Measurements from ENCODE around the gene POLR1E. TPM values are rescaled to one million over a fixed set of nuclear protein-coding genes. Genes with fewer than 3 reads are reported as not detected.

The POLR1E gene
- total and polyA plus RNA-seq, 7 donors = 12.1 to 22.5 (median 21.1) TPM

DNA sequence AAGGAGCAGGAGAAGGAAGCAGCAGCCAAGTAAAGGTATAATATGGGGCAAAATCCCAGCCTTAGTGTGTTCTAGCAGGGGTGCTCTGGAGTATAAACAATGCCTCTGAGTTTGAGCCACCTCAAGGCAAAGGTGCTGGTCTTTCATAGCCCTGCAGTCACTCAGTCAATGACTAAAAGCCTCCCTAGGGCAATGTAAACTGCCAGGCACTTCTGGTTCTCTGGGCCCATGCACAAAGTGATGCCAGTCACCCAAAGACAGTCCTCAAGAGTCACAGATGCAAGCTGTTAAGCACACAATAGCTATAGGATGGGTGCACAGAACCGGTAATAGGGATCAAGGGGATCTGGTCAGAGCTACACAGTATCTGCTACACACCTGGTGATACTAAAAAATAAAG lies 33.1 kb upstream of the POLR1E start:
- WGBS, 3 donors = 66 to 88% (median 68%) methylated on average over 1 of the region's 1 CpG
- Histone ChIP-seq H3K36me3 (ENCODE audit: insufficient read depth in 1 of 2, low read depth in 1 of 2) (no peaks in the 10 kb centered on the region), H3K4me3 (no peak overlapping the region), H3K27me3 (ENCODE audit: insufficient read depth in 3 of 3, low read length in 2 of 3) (no peaks in the 10 kb centered on the region), H3K27ac (no peak overlapping the region), H3K9me3 (no peaks in the 10 kb centered on the region), H3K4me1 (peaks cover 10% of the 10 kb centered on the region)
- peak in 1 of 4 donors; percentile 17 for ATAC-seq
- intact Hi-C loops (cut with DNase I) = no loop called here
- DNase-seq = no peak
- TF ChIP-seq, protein P1, sequence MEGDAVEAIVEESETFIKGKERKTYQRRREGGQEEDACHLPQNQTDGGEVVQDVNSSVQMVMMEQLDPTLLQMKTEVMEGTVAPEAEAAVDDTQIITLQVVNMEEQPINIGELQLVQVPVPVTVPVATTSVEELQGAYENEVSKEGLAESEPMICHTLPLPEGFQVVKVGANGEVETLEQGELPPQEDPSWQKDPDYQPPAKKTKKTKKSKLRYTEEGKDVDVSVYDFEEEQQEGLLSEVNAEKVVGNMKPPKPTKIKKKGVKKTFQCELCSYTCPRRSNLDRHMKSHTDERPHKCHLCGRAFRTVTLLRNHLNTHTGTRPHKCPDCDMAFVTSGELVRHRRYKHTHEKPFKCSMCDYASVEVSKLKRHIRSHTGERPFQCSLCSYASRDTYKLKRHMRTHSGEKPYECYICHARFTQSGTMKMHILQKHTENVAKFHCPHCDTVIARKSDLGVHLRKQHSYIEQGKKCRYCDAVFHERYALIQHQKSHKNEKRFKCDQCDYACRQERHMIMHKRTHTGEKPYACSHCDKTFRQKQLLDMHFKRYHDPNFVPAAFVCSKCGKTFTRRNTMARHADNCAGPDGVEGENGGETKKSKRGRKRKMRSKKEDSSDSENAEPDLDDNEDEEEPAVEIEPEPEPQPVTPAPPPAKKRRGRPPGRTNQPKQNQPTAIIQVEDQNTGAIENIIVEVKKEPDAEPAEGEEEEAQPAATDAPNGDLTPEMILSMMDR (IDR thresholded peaks at IDR 0.05) = no peak

DNA sequence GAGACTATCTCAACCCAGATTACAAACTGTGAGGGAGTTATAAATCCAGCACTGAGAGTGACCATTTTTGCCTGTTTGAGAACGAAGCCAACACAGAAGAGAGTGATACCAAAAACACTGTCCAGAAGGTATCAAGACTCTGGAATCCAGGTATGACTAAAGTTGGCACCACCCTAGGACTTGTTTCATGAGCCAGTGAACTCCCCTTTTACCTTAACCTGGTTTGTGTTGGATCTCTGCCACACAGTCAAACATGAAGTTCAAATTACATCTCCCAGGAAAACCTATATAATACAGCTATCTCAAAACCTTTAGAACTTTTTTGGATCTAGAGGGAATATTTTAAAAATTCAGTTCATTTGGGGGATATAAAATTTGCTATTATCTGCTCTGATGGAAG lies 31.9 kb upstream of the POLR1E start:
- intact Hi-C loops (cut with DNase I) = no loop called here
- Histone ChIP-seq H3K27me3 (ENCODE audit: insufficient read depth in 3 of 3, low read length in 2 of 3) (no peaks in the 10 kb centered on the region), H3K36me3 (ENCODE audit: insufficient read depth in 1 of 2, low read depth in 1 of 2) (no peaks in the 10 kb centered on the region), H3K9me3 (no peaks in the 10 kb centered on the region), H3K27ac (no peak overlapping the region), H3K4me1 (peaks cover 10% of the 10 kb centered on the region), H3K4me3 (no peak overlapping the region)
- DNase-seq (no peak), ATAC-seq (no peak)
- WGBS, 3 donors = 89 to 93% (median 90%) methylated on average over 1 of the region's 1 CpG
- TF ChIP-seq, protein P1 (IDR thresholded peaks at IDR 0.05) = no peak

DNA sequence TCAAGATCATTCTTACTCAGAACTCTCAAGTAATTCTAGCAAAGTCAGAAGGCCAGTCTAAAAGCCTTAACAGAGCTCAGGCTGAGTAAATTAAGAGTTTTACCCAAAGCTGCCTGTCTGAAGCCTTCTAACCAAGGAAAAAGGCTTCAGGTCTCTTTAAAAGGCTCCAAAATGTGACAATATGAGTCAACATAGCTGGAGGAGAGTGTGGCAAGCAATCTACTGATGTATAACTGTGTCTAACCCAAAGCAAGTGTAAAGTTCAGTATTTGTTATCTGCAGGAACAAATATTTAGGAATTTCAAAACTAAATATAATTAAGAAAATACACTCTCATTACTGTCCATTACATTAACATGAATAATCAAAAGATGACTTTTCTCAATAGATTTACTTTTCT lies 31.5 kb upstream of the POLR1E start:
- DNase-seq (no peak), ATAC-seq (no peak)
- intact Hi-C loops (cut with DNase I) = no loop called here
- TF ChIP-seq, protein P1 (IDR thresholded peaks at IDR 0.05) = no peak
- Histone ChIP-seq H3K27me3 (ENCODE audit: insufficient read depth in 3 of 3, low read length in 2 of 3) (no peaks in the 10 kb centered on the region), H3K4me3 (no peak overlapping the region), H3K4me1 (peaks cover 10% of the 10 kb centered on the region), H3K27ac (no peak overlapping the region), H3K9me3 (no peaks in the 10 kb centered on the region), H3K36me3 (ENCODE audit: insufficient read depth in 1 of 2, low read depth in 1 of 2) (no peaks in the 10 kb centered on the region)

DNA sequence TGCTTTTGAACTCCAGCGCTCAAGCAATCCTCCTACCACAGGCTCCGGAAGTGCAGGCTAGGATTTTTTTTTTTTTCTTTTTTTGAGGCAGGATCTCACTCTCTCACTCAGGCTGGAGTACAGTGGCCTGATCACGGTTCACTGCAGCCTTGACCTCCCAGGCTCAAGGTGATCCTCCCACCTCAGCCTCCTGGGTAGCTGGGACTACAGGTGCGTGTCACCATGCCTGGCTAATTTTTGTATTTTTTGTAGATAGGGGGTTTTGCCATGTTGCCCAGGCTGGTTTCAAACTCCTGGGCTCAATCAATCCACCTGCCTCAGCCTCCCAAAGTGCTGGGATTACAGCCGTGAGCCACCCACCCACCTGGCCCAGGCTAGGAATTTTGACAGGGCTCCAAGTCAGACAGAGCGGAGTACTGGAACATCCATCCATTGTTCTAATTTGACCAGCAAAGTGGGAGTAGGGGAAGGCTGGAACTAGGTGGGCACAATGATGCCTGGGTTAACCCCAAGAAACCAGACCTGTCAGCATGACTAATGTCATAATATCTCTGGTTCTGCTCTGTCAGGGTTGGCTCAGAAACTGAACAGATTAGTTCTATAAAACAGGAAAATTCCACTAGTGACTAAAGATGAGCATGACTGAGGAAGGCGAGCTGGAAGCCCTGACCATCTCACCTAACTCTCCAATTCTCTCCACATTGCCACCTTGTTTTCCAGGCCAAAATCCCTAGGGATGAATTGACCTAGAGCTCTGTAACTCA lies 29.7 kb upstream of the POLR1E start:
- TF ChIP-seq, protein P1 (IDR thresholded peaks at IDR 0.05) = no peak
- Histone ChIP-seq H3K4me1 (peaks cover 10% of the 10 kb centered on the region), H3K27me3 (ENCODE audit: insufficient read depth in 3 of 3, low read length in 2 of 3) (no peaks in the 10 kb centered on the region), H3K27ac (no peak overlapping the region), H3K36me3 (ENCODE audit: insufficient read depth in 1 of 2, low read depth in 1 of 2) (no peaks in the 10 kb centered on the region), H3K9me3 (no peaks in the 10 kb centered on the region), H3K4me3 (no peak overlapping the region)
- DNase-seq = no peak
- intact Hi-C loops (cut with DNase I) = no loop called here
- 73 to 81% (median 74%) methylated on average over 7 of the region's 7 CpGs for WGBS, 3 donors
- no peak for ATAC-seq

DNA sequence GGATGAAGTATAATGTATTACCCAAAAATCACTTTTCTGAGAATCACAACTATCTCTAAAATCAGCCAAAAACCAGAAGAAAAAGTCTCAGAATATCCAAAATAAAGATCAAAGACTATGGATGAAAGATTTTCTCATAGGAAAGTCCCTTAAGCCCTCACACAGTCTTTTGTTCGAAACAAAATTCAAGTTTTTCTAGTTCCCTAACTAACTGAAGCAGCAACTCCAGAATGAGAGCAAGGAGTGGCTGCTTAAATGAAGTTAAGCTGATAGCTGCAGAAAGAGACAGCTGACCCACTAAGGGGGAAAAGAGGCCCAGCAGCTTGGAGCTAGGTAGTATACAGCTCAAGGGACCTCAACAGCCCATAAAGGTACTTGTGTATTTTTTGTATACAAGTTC lies 28.9 kb upstream of the POLR1E start:
- 80 to 97% (median 86%) methylated on average over 1 of the region's 1 CpG for WGBS, 3 donors
- intact Hi-C loops (cut with DNase I) = no loop called here
- H3K27me3 ChIP-seq (ENCODE audit: insufficient read depth in 3 of 3, low read length in 2 of 3) = no peaks in the 10 kb centered on the region
- no peak for DNase-seq
- no peaks in the 10 kb centered on the region for H3K9me3 ChIP-seq
- ATAC-seq = no peak
- no peak overlapping the region for H3K27ac ChIP-seq
- peaks cover 15% of the 10 kb centered on the region for H3K4me1 ChIP-seq
- TF ChIP-seq, protein P1 (IDR thresholded peaks at IDR 0.05) = no peak
- H3K4me3 ChIP-seq = no peak overlapping the region
- no peaks in the 10 kb centered on the region for H3K36me3 ChIP-seq (ENCODE audit: insufficient read depth in 1 of 2, low read depth in 1 of 2)
